Uterus (tissue), 4 donors: ENCODE results near the gene GRPR. TPM values are rescaled to one million over a fixed set of nuclear protein-coding genes. Genes with fewer than 3 reads are reported as not detected.

Experiments used
- DNase-seq, 2 donors: peaks; one replicate each; pipeline ENCODE4 v3.0.0-alpha.2; 2019 to 2020
- H3K27ac ChIP-seq, 2 donors: fragments of 200-600 bp; sonication (generic); 1 replicate in 1 of 2; 2 replicates in 1 of 2; pipeline ENCODE4 v1.5.1; 2016 to 2018
- H3K27me3 ChIP-seq, 2 donors: fragments of 200-600 bp; sonication (generic); one replicate each; pipeline ENCODE4 v1.5.1; 2018 to 2019; ENCODE audit warnings: control low read depth in 1 of 2
- H3K36me3 ChIP-seq, 2 donors: fragments of 200-600 bp; sonication (generic); one replicate each; pipeline ENCODE4 v1.5.1; 2019; ENCODE audit warnings: control low read depth in 1 of 2
- H3K4me1 ChIP-seq, 2 donors: fragments of 200-600 bp; sonication (generic); one replicate each; pipeline ENCODE4 v1.5.1; 2018 to 2019; ENCODE audit warnings: control low read depth in 1 of 2
- H3K4me3 ChIP-seq, 2 donors: fragments of 200-600 bp; sonication (generic); 1 replicate in 1 of 2; 2 replicates in 1 of 2; pipeline ENCODE4 v1.5.1; 2018 to 2019; ENCODE audit warnings: mild to moderate bottlenecking in 1 of 2
- H3K9me3 ChIP-seq, 2 donors: fragments of 200-600 bp; sonication (generic); one replicate each; pipeline ENCODE4 v1.5.1; 2019; ENCODE audit warnings: control low read depth in 1 of 2
- POLR2A ChIP-seq, 2 donors: fragments of 450-650 bp; IDR thresholded peaks; one replicate each; pipeline ENCODE4 v1.6.1; 2016; ENCODE audit warnings: antibody characterized with exemption in 2 of 2, mild to moderate bottlenecking in 1 of 2, moderate library complexity in 1 of 2
- intact Hi-C: fragments of 100-400 bp; cut with DNase I; formaldehyde crosslinking; loops from one replicate; pipeline ENCODE4 v1.15.1; 2023; ENCODE audit warnings: low total_unique reads
- total RNA-seq, 4 donors: library from RNA; depleted of rRNA in 3 of 4; stranded (reverse); fragments of >200 nt in 3 of 4; gene quantifications; one replicate each; pipeline versions ENCODE4 v1.1.0 to v1.2.4, GENCODE V29; 2014 to 2023
- TF ChIP-seq, protein P1 (sequence below), 4 experiments: fragments of 200-600 bp in 2 of 4; fragments of 450-650 bp in 2 of 4; sonication (generic) in 2 of 4; IDR thresholded peaks; one replicate each; pipeline ENCODE4 v1.5.1; 2016 to 2019; ENCODE audit warnings: antibody characterized with exemption in 4 of 4, mild to moderate bottlenecking in 2 of 4, moderate library complexity in 1 of 4
- donor health status: DM: yes; HTN: yes; CAD: no.

GRPR gene
- total RNA-seq, 4 donors from 2014 or later, result 0.48 to 0.77 (median 0.67) TPM; not detected in 1

DNA sequence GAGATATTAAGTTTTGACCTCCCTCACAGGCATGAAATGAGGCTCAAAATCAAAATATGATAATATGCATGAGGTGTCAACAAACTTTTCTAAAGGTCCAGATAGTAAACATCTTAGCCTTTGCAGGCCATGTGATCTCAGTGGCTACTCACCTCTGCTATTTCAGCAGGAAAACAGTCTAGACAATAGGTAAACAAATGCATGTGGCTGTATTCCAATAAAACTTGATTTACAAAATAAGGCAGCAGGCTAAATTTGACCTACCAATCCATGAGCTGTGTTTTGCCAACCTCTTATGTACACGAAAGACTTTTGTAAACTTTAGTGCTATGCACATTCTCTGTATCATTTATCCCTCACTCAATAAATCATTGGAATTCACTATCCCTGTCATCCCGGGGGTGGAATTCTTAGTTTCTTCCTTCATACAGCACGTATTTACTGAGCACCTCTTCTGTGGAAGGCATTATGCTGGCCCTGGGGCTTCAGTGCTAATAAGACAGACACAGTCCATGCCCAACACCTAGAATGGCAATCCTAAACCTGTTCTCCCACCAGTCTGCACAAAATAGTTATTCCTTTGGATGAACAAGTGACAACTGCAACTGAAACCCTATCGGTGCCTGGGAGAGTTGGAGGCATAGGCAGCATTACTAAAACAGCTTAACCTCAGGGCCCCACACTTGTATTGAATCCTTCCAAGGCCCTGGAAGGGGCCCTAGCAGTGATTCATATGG is 63.8 kb downstream of the GRPR start:
- Histone ChIP-seq H3K27me3 (no peaks in the 10 kb centered on the region), H3K27ac (no peak overlapping the region), H3K36me3 (no peaks in the 10 kb centered on the region), H3K4me1 (no peaks in the 10 kb centered on the region), H3K4me3 (no peak overlapping the region), H3K9me3 (no peaks in the 10 kb centered on the region)
- TF ChIP-seq, protein P1, sequence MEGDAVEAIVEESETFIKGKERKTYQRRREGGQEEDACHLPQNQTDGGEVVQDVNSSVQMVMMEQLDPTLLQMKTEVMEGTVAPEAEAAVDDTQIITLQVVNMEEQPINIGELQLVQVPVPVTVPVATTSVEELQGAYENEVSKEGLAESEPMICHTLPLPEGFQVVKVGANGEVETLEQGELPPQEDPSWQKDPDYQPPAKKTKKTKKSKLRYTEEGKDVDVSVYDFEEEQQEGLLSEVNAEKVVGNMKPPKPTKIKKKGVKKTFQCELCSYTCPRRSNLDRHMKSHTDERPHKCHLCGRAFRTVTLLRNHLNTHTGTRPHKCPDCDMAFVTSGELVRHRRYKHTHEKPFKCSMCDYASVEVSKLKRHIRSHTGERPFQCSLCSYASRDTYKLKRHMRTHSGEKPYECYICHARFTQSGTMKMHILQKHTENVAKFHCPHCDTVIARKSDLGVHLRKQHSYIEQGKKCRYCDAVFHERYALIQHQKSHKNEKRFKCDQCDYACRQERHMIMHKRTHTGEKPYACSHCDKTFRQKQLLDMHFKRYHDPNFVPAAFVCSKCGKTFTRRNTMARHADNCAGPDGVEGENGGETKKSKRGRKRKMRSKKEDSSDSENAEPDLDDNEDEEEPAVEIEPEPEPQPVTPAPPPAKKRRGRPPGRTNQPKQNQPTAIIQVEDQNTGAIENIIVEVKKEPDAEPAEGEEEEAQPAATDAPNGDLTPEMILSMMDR (IDR thresholded peaks at IDR 0.05), result no peak
- no peak for TF ChIP-seq POLR2A (IDR thresholded peaks at IDR 0.05)
- no peak for DNase-seq
- intact Hi-C loops, result no loop called here

DNA sequence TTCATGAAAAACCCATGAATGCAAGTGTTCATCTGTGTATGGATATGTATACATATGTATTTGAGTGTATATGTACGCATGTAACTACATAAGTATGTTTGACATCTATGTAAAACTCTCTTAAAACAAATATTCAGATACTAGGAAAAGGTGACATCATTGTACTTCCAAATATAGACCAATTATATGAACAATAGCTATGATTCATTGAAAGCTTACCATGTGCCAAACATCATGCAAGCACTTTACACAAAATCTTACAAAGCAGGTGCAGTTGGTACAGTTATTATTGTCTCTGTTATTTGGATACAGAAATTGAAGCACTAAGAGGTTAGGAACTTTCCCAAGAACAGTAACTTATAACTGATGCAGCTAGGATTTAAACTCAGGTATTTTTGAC is 65.3 kb downstream of the GRPR start:
- Histone ChIP-seq H3K4me1 (no peaks in the 10 kb centered on the region), H3K27ac (no peak overlapping the region), H3K9me3 (no peaks in the 10 kb centered on the region), H3K4me3 (no peak overlapping the region), H3K27me3 (no peaks in the 10 kb centered on the region), H3K36me3 (no peaks in the 10 kb centered on the region)
- TF ChIP-seq, protein P1 (IDR thresholded peaks at IDR 0.05), result no peak
- no peak for TF ChIP-seq POLR2A (IDR thresholded peaks at IDR 0.05)
- no peak for DNase-seq
- intact Hi-C loops, result no loop called here

DNA sequence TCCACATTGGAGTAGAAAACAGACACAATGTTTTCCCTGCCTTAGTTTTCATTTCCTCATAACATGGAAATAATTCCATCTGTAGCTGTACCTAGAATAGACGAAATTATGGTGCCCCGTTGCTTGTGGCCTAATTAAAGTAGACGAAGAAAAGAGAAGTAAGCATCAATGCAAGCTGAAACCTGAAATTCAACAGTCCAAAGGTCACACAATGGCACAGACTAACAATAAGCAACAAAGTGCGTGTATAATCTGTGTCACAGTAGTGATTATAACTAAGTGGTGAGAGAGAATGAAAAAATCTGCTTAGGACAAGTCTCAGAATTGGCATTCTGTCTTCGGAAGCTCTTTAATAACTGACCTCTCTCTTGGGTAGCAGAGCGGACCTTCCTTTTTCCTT is 68.2 kb downstream of the GRPR start:
- no peak overlapping the region for H3K27ac ChIP-seq
- TF ChIP-seq, protein P1 (IDR thresholded peaks at IDR 0.05), result no peak
- no peak for TF ChIP-seq POLR2A (IDR thresholded peaks at IDR 0.05)
- no peaks in the 10 kb centered on the region for H3K4me1 ChIP-seq
- DNase-seq, result no peak
- no peak overlapping the region for H3K4me3 ChIP-seq
- no peaks in the 10 kb centered on the region for H3K9me3 ChIP-seq
- H3K36me3 ChIP-seq, result no peaks in the 10 kb centered on the region
- H3K27me3 ChIP-seq, result no peaks in the 10 kb centered on the region
- intact Hi-C loops, result no loop called here

DNA sequence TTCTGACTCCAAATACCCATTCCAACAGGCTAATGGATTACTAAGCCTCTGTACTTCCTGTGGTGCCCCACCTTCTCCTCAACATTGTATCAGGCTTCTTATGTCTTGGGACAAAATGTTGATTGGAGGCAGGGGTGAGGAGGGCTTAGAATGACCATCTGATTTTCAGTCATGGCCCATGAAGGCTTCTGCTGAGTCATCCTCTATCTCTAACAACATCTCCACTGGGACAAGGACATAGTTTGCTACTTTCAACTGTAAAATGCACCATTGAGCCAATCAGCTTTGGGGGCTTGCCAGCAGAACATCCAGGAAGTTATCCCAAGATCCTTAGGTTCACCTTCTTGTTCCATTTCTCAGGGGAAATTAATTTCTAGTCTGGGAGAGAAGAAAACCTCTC is 73.5 kb downstream of the GRPR start:
- TF ChIP-seq POLR2A (IDR thresholded peaks at IDR 0.05), result no peak
- TF ChIP-seq, protein P1 (IDR thresholded peaks at IDR 0.05), result no peak
- H3K4me1 ChIP-seq, result no peaks in the 10 kb centered on the region
- no peak overlapping the region for H3K4me3 ChIP-seq
- H3K9me3 ChIP-seq, result no peaks in the 10 kb centered on the region
- intact Hi-C loops, result no loop called here
- peaks cover 0 to 3% of the 10 kb centered on the region in 2 donors for H3K27me3 ChIP-seq
- no peak overlapping the region for H3K27ac ChIP-seq
- H3K36me3 ChIP-seq, result no peaks in the 10 kb centered on the region
- DNase-seq, result no peak

DNA sequence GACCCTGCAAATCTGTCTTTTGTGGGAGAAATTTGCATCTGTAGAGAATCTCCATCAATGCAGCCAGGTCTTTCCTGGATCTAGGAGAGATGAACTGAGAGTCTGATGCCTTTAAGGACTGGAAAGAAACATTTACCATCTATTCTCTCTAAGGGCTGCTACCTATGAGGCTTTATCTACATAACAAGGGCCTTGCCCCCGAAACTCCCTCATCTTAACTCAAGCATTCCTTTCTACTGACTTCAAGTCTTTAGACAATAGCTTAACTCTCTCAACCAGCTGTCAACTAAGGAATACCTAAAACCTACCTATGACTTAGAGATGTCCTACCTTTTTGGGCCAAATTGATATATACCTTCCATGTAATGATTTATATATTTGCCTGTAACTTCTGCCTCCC is 76.0 kb downstream of the GRPR start:
- no peaks in the 10 kb centered on the region for H3K36me3 ChIP-seq
- TF ChIP-seq, protein P1 (IDR thresholded peaks at IDR 0.05), result no peak
- no peak for TF ChIP-seq POLR2A (IDR thresholded peaks at IDR 0.05)
- H3K27ac ChIP-seq, result no peak overlapping the region
- no peak for DNase-seq
- intact Hi-C loops, result no loop called here
- no peak overlapping the region for H3K4me3 ChIP-seq
- H3K4me1 ChIP-seq, result no peaks in the 10 kb centered on the region
- no peaks in the 10 kb centered on the region for H3K9me3 ChIP-seq
- peaks cover 0 to 3% of the 10 kb centered on the region in 2 donors for H3K27me3 ChIP-seq
